NCI-H748 (cell line): ENCODE results near the gene TTYH1.
A peak's percentile ranks its signal among the peaks of the same experiment; 100 is the strongest.
"Not testable (repeated sequence)": the region's sequence is repeated elsewhere in the genome, so short reads cannot be mapped to it uniquely, and the experiment has no call there.

ENCODE experiments used
- DNase-seq: peaks from one replicate; lab custom pipeline; 2025; ENCODE audit not compliant: unreplicated experiment; lab: John Stamatoyannopoulos, UW

Gene TTYH1

GRCh38 chr19:54458648-54459281 is 43.5 kb downstream of the TTYH1 start:
- DNase-seq, result no peak

- DNase-seq, result no peak
These were observed 44.3 kb downstream of the TTYH1 start for GRCh38 chr19:54459282-54460229.

GRCh38 chr19:54460230-54461005 is 45.2 kb downstream of the TTYH1 start:
- no peak for DNase-seq

- no peak for DNase-seq
These were observed 45.9 kb downstream of the TTYH1 start for GRCh38 chr19:54461210-54461609.

GRCh38 chr19:54461613-54462012 is 46.3 kb downstream of the TTYH1 start:
- DNase-seq, result no peak

GRCh38 chr19:54462047-54462654 is 46.9 kb downstream of the TTYH1 start:
- DNase-seq, result no peak

GRCh38 chr19:54462655-54463530 is 47.6 kb downstream of the TTYH1 start:
- DNase-seq, result peak; percentile 75

- DNase-seq, result peak; percentile 98
These were observed 48.3 kb downstream of the TTYH1 start, which contains the start of gene LENG9 for GRCh38 chr19:54463531-54464043. LENG9 (minus strand) TSS chr19:54463778; CDS start chr19:54463526, 252 bp downstream.

GRCh38 chr19:54464044-54464629 is 48.9 kb downstream of the TTYH1 start:
- peak; percentile 98 for DNase-seq

- peak; percentile 97 for DNase-seq
These were observed 49.6 kb downstream of the TTYH1 start for GRCh38 chr19:54464630-54465425.

- DNase-seq, result no peak
These were observed 50.3 kb downstream of the TTYH1 start for GRCh38 chr19:54465426-54466109.

- not testable (repeated sequence) for DNase-seq
These were observed 50.8 kb downstream of the TTYH1 start for GRCh38 chr19:54466110-54466480.

- DNase-seq, result peak; percentile 46
These were observed 54.3 kb downstream of the TTYH1 start for GRCh38 chr19:54469496-54469934.

GRCh38 chr19:54470276-54470887 is 55.1 kb downstream of the TTYH1 start:
- DNase-seq, result no peak

- DNase-seq, result no peak
These were observed 55.9 kb downstream of the TTYH1 start for GRCh38 chr19:54470991-54471782.

GRCh38 chr19:54473071-54473891 is 58.0 kb downstream of the TTYH1 start, which contains the start of gene CDC42EP5:
CDC42EP5 (minus strand) TSS chr19:54473296; CDS start chr19:54465547, 7,749 bp downstream.
- DNase-seq, result no peak
